Caco-2 (cell line): ENCODE measurements around the gene APC. TPM values are rescaled to one million over a fixed set of nuclear protein-coding genes. Genes with fewer than 3 reads are reported as not detected.

Experiments
- BruUV-seq: library from RNA; stranded (reverse); fragments of 400-500 nt; replicated peaks from 2 replicates; lab custom pipeline; 2021; lab: Mats Ljungman, UMichigan
- CTCF ChIA-PET: fragments of 300-600 bp; sonication (Branson Sonifier 250); formaldehyde crosslinking; loops from one replicate; lab custom pipeline; 2022; ENCODE audit warnings: antibody characterized with exemption; lab: Charles Lee
- POLR2A ChIA-PET: fragments of 300-600 bp; sonication (Branson Sonifier 250); formaldehyde crosslinking; loops from one replicate; lab custom pipeline; 2022; ENCODE audit warnings: antibody characterized with exemption; lab: Charles Lee
- DNase-seq, 2 experiments: peaks; one replicate each; pipeline versions ENCODE4 v3.0.0 to v3.0.0-alpha.2; 2020 to 2022
- H3K27me3 ChIP-seq: replicated peaks from 2 replicates; pipeline ENCODE4 v1.6.0; 2011; ENCODE audit warnings: low read length; ENCODE audit not compliant: control insufficient read depth, insufficient read depth
- H3K36me3 ChIP-seq: 2 replicates; pipeline ENCODE4 v1.5.1; 2011; ENCODE audit warnings: low read length; ENCODE audit not compliant: control insufficient read depth, insufficient read depth
- H3K4me1 ChIP-seq: fragments of 250-450 bp; sonication (Bioruptor Pico); 2 replicates; pipeline ENCODE4 v1.5.1; 2020; ENCODE audit warnings: mild to moderate bottlenecking
- H3K4me3 ChIP-seq: 2 replicates; pipeline ENCODE4 v1.5.1; 2011; ENCODE audit warnings: low read depth, mild to moderate bottlenecking, control low read depth, low read length
- H3K9me3 ChIP-seq: fragments of 250-450 bp; sonication (Bioruptor Pico); 2 replicates; pipeline ENCODE4 v1.5.1; 2020; ENCODE audit warnings: mild to moderate bottlenecking, moderate library complexity
- H3K27ac Mint-ChIP-seq: one replicate; pipeline ENCODE4 v1.8.0; 2022; ENCODE audit warnings: mixed read lengths; ENCODE audit not compliant: unreplicated experiment
- H3K27me3 Mint-ChIP-seq: one replicate; pipeline ENCODE4 v1.8.0; 2022; ENCODE audit warnings: mixed read lengths; ENCODE audit not compliant: insufficient read depth, unreplicated experiment
- H3K36me3 Mint-ChIP-seq: one replicate; pipeline ENCODE4 v1.8.0; 2022; ENCODE audit warnings: mild to moderate bottlenecking, mixed read lengths; ENCODE audit not compliant: insufficient read depth, unreplicated experiment
- H3K4me1 Mint-ChIP-seq: one replicate; pipeline ENCODE4 v1.8.0; 2022; ENCODE audit warnings: low read depth, mixed read lengths; ENCODE audit not compliant: unreplicated experiment
- H3K4me3 Mint-ChIP-seq: one replicate; pipeline ENCODE4 v1.8.0; 2022; ENCODE audit warnings: mild to moderate bottlenecking, moderate library complexity, mixed read lengths; ENCODE audit not compliant: unreplicated experiment
- H3K9me3 Mint-ChIP-seq: one replicate; pipeline ENCODE4 v1.8.0; 2022; ENCODE audit warnings: mixed read lengths; ENCODE audit not compliant: unreplicated experiment
- intact Hi-C: fragments of 100-400 bp; cut with micrococcal nuclease; formaldehyde crosslinking; loops from one replicate; pipeline ENCODE4 v1.10.0; 2022; ENCODE audit not compliant: unreplicated experiment
- total RNA-seq: library from RNA; stranded (reverse); gene quantifications from 2 replicates; pipeline ENCODE4 v1.2.3, GENCODE V29; 2022
- TF ChIP-seq, protein P1 (sequence below), 2 experiments: fragments of 200-600 bp in 1 of 2; IDR thresholded peaks; 1 replicate in 1 of 2; 2 replicates in 1 of 2; pipeline versions ENCODE4 v1.5.1 to v1.8.0; 2011 to 2022; ENCODE audit warnings: antibody characterized with exemption in 1 of 2, control low read depth in 1 of 2, inconsistent platforms in 1 of 2, low read depth in 1 of 2, low read length in 1 of 2, mild to moderate bottlenecking in 1 of 2, moderate library complexity in 1 of 2; ENCODE audit not compliant: insufficient read depth in 1 of 2, severe bottlenecking in 1 of 2, unreplicated experiment in 1 of 2

APC gene
- total RNA-seq, 1 experiment from 2014 or later: 28.6 TPM

DNA sequence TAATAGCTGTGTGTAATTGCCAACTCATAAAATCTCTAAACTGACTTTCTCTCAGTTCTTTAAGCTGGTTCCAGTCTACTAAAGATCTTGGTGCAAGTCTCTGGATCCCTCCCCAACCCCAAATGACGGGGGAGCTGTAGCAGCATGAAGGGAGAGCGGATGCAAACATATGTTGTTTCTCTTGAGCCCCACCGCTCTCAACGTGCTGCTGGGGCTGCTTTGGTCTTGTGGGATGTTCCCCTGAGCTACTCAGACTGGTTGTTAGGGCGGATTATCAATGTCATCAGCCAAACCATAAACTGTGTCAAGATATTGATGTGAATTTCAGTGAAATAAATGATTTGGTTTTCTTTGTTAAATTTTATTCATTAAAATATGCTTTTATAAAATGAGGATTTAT is 40.9 kb upstream of the APC start:
- Histone ChIP-seq H3K4me3 (no peak overlapping the region), H3K36me3 (no peaks in the 10 kb centered on the region), H3K27me3 (no peaks in the 10 kb centered on the region), H3K9me3 (no peaks in the 10 kb centered on the region), H3K4me1 (peaks cover 4% of the 10 kb centered on the region; the same call in 1 of the 2 replicates)
- Mint-ChIP-seq H3K4me1 (peaks cover 9% of the 10 kb centered on the region), H3K4me3 (no peak overlapping the region), H3K27me3 (no peaks in the 10 kb centered on the region), H3K9me3 (no peaks in the 10 kb centered on the region), H3K27ac (no peak overlapping the region), H3K36me3 (no peaks in the 10 kb centered on the region)
- TF ChIP-seq, protein P1, sequence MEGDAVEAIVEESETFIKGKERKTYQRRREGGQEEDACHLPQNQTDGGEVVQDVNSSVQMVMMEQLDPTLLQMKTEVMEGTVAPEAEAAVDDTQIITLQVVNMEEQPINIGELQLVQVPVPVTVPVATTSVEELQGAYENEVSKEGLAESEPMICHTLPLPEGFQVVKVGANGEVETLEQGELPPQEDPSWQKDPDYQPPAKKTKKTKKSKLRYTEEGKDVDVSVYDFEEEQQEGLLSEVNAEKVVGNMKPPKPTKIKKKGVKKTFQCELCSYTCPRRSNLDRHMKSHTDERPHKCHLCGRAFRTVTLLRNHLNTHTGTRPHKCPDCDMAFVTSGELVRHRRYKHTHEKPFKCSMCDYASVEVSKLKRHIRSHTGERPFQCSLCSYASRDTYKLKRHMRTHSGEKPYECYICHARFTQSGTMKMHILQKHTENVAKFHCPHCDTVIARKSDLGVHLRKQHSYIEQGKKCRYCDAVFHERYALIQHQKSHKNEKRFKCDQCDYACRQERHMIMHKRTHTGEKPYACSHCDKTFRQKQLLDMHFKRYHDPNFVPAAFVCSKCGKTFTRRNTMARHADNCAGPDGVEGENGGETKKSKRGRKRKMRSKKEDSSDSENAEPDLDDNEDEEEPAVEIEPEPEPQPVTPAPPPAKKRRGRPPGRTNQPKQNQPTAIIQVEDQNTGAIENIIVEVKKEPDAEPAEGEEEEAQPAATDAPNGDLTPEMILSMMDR (IDR thresholded peaks at IDR 0.05; ENCODE audit: insufficient read depth in 1 of 2, low read depth in 1 of 2, low read length in 1 of 2, severe bottlenecking in 1 of 2, unreplicated experiment in 1 of 2): no peak
- intact Hi-C loops: no loop called here
- POLR2A ChIA-PET: interaction anchor here (0.6 kb wide), 1 partner anchor 187 kb away, joined by 4 read pairs; no protein-coding TSS in a partner anchor
- no TSS peak for BruUV-seq
- CTCF ChIA-PET: no interaction called here
- no peak for DNase-seq

DNA sequence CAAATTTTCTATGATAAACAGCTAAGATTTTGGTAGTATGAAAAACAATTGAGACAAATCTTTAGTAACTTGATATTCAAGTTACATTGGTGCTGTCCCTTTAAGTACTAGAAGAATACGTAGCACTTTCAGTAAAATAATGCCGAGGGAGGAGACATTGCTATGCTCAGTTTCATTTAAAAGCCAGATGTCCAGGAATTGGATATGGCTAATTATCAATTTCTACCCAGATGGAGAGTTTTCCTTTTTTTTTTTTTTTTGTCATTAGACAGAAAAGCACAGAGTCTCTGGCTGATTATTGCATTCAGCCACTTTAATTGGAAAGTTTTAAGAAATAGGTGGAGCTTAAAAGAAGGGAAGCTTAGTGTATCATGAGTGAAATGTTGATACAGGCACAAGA is 40.4 kb upstream of the APC start:
- Mint-ChIP-seq H3K9me3 (no peaks in the 10 kb centered on the region), H3K4me1 (peaks cover 9% of the 10 kb centered on the region), H3K27ac (no peak overlapping the region), H3K4me3 (no peak overlapping the region), H3K27me3 (no peaks in the 10 kb centered on the region), H3K36me3 (no peaks in the 10 kb centered on the region)
- Histone ChIP-seq H3K4me3 (no peak overlapping the region), H3K9me3 (no peaks in the 10 kb centered on the region), H3K27me3 (no peaks in the 10 kb centered on the region), H3K4me1 (peaks cover 4% of the 10 kb centered on the region; the same call in 1 of the 2 replicates), H3K36me3 (no peaks in the 10 kb centered on the region)
- POLR2A ChIA-PET: interaction anchor here (0.6 kb wide), 1 partner anchor 187 kb away, joined by 4 read pairs; no protein-coding TSS in a partner anchor
- no peak for DNase-seq
- CTCF ChIA-PET: no interaction called here
- BruUV-seq: no TSS peak
- intact Hi-C loops: no loop called here
- TF ChIP-seq, protein P1 (IDR thresholded peaks at IDR 0.05; ENCODE audit: insufficient read depth in 1 of 2, low read depth in 1 of 2, low read length in 1 of 2, severe bottlenecking in 1 of 2, unreplicated experiment in 1 of 2): no peak

DNA sequence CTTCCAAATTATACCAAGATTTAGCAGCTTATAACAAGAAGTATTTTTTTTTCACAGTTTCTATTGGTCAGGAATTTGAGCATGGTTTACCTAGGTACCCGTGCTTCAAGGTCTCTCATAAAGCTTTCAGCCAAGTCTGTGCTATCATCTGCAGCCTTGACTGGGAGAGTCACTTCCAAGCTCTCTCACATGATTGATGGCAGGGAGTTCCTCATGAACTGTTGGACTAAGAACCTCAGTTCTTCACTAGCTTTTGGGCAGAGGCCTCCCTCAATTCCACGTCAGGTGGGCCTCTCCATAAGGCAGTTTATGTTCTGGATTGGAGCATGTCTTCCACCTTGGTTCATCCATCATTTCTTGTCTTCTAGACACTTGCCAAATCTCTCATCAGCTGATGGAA is 39.9 kb upstream of the APC start:
- no peak overlapping the region for H3K4me3 Mint-ChIP-seq
- no peaks in the 10 kb centered on the region for H3K9me3 Mint-ChIP-seq
- no peaks in the 10 kb centered on the region for H3K36me3 Mint-ChIP-seq
- intact Hi-C loops: no loop called here
- Histone ChIP-seq H3K27me3 (no peaks in the 10 kb centered on the region), H3K4me3 (no peak overlapping the region), H3K9me3 (no peaks in the 10 kb centered on the region), H3K4me1 (peaks cover 4% of the 10 kb centered on the region; the same call in 1 of the 2 replicates), H3K36me3 (no peaks in the 10 kb centered on the region)
- ChIA-PET CTCF (no interaction called here), POLR2A (no interaction called here)
- no peak overlapping the region for H3K27ac Mint-ChIP-seq
- peaks cover 9% of the 10 kb centered on the region for H3K4me1 Mint-ChIP-seq
- no peak for DNase-seq
- no TSS peak for BruUV-seq
- TF ChIP-seq, protein P1 (IDR thresholded peaks at IDR 0.05; ENCODE audit: insufficient read depth in 1 of 2, low read depth in 1 of 2, low read length in 1 of 2, severe bottlenecking in 1 of 2, unreplicated experiment in 1 of 2): no peak
- H3K27me3 Mint-ChIP-seq: peaks cover 1% of the 10 kb centered on the region
